ENCODE data around the gene PRKAR1B. TPM values are rescaled to one million over a fixed set of nuclear protein-coding genes. Genes with fewer than 3 reads are reported as not detected.

PRKAR1B gene
- total and polyA plus RNA-seq, 2 donors (not counting 1 experiment from before 2014, with no cell fraction given), result 4.5 to 8.6 TPM

DNA sequence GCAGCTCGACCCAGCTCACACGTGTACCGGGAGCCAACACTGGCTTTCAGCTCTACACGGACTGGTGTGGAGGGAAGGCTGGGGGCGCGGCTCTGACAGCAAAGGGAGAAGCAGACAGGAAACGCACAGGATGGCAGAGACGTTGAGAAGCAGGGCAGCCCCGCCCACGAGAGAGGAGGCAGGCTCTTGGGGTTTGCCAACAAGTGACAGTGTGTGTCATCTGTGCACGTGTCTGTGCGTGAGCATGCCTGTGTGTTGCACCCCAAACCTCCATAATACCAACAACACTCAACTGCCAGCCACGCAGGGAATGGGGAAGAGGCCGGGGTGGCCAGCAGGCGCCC is 143.0 kb downstream of the PRKAR1B start:
- H3K27ac Mint-ChIP-seq, result no peak overlapping the region
- Histone ChIP-seq H3K36me3 (replicated peaks in 1 of 2; ENCODE audit: control extremely low read depth in 1 of 2, control insufficient read depth in 1 of 2, extremely low read depth in 1 of 2, insufficient read depth in 2 of 2, low read length in 1 of 2) (no peaks in the 10 kb centered on the region), H3K4me3 (ENCODE audit: control extremely low read depth in 1 of 5, extremely low read depth in 1 of 5, insufficient read depth in 1 of 5, low read depth in 2 of 5, low read length in 4 of 5) (no peak overlapping the region)

DNA sequence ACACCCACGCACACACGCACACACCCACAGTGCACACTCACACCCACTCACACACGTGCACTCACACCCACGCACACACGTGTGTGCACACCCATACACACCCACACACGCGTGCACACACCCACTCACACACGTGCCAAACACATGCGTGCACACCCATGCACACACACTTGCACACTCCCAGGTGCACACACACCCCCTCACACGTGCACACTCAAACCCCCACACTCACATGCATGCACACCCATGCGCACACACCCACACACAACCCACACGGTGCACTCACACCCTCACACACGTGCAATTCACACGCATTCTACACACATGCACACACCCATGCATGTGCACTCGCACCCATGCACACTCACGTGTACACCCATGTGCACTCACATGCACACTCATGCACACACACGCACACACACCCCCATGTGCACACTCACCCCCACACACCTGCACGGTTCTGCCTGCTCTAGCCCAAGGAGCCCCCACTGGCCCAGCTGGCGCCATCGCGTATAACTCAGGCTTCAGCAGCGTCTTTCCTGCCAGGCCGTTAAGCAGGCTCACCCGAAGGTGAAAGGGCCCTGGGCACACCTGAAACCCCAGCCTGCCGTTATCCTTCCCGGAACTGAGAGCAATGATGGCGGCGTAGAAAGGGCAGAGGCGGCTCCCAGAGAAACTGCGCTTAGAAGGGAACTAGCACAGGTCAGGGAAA is 143.5 kb downstream of the PRKAR1B start:
- DNase-seq (no peak), ATAC-seq (ENCODE audit: low read depth) (peak; percentile 10)
- CTCF ChIA-PET, result no interaction called here
- no peaks in the 10 kb centered on the region for H3K4me1 ChIP-seq (ENCODE audit: control insufficient read depth in 2 of 2, insufficient read depth in 2 of 2, low read length in 2 of 2)
- H3K9ac ChIP-seq (ENCODE audit: low read length), result no peak overlapping the region
- H3K4me3 ChIP-seq (ENCODE audit: control extremely low read depth in 1 of 5, extremely low read depth in 1 of 5, insufficient read depth in 1 of 5, low read depth in 2 of 5, low read length in 4 of 5), result no peak overlapping the region
- no peak overlapping the region for H3K27ac ChIP-seq (ENCODE audit: low read length in 2 of 2)
- 89% methylated on average over 29 of the region's 30 CpGs for WGBS (ENCODE audit: insufficient coverage)
- H3K27me3 Mint-ChIP-seq, result no peaks in the 10 kb centered on the region
- H3K27ac Mint-ChIP-seq, result peak overlapping the region; percentile 24
- no peak overlapping the region for H3K4me3 Mint-ChIP-seq
- no peaks in the 10 kb centered on the region for H3K27me3 ChIP-seq (replicated peaks in 1 of 4; ENCODE audit: control extremely low read depth in 1 of 4, control insufficient read depth in 3 of 4, insufficient read depth in 4 of 4, low read length in 3 of 4)
- intact Hi-C loops (cut with micrococcal nuclease), result no loop called here
- H4K20me1 ChIP-seq (ENCODE audit: control insufficient read depth, insufficient read depth, low read length, poor library complexity, severe bottlenecking), result no peaks in the 10 kb centered on the region
- H3K9me3 ChIP-seq (ENCODE audit: control extremely low read depth in 1 of 3, control insufficient read depth in 2 of 3, insufficient read depth in 1 of 3, low read length in 2 of 3), result peaks cover 0 to 24% (median 0%) of the 10 kb centered on the region in 3 donors
- TF ChIP-seq, protein P1, sequence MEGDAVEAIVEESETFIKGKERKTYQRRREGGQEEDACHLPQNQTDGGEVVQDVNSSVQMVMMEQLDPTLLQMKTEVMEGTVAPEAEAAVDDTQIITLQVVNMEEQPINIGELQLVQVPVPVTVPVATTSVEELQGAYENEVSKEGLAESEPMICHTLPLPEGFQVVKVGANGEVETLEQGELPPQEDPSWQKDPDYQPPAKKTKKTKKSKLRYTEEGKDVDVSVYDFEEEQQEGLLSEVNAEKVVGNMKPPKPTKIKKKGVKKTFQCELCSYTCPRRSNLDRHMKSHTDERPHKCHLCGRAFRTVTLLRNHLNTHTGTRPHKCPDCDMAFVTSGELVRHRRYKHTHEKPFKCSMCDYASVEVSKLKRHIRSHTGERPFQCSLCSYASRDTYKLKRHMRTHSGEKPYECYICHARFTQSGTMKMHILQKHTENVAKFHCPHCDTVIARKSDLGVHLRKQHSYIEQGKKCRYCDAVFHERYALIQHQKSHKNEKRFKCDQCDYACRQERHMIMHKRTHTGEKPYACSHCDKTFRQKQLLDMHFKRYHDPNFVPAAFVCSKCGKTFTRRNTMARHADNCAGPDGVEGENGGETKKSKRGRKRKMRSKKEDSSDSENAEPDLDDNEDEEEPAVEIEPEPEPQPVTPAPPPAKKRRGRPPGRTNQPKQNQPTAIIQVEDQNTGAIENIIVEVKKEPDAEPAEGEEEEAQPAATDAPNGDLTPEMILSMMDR (IDR thresholded peaks at IDR 0.05), result no peak
- no peak for TF ChIP-seq EZH2 (IDR thresholded peaks at IDR 0.05; ENCODE audit: borderline replicate concordance, insufficient read depth, low read depth, low read length, poor library complexity, severe bottlenecking)
- peaks cover 4% of the 10 kb centered on the region for H3K9me3 Mint-ChIP-seq (ENCODE audit: insufficient read depth)
- POLR2A ChIA-PET, result no interaction called here
- H3K79me2 ChIP-seq (ENCODE audit: control insufficient read depth, insufficient read depth, low read length), result no peaks in the 10 kb centered on the region
- H2AFZ ChIP-seq (ENCODE audit: insufficient read depth, low read depth, low read length, poor library complexity, severe bottlenecking), result no peak overlapping the region
- H3K4me2 ChIP-seq (replicated peaks; ENCODE audit: low read depth, low read length, poor library complexity, severe bottlenecking), result no peak overlapping the region
- no peaks in the 10 kb centered on the region for H3K36me3 ChIP-seq (replicated peaks in 1 of 2; ENCODE audit: control extremely low read depth in 1 of 2, control insufficient read depth in 1 of 2, extremely low read depth in 1 of 2, insufficient read depth in 2 of 2, low read length in 1 of 2)
- peaks cover 2% of the 10 kb centered on the region for H3K4me1 Mint-ChIP-seq

More for the DNA sequence above, 143.0 kb downstream of the PRKAR1B start:
- Histone ChIP-seq H4K20me1 (ENCODE audit: control insufficient read depth, insufficient read depth, low read length, poor library complexity, severe bottlenecking) (no peaks in the 10 kb centered on the region), H3K4me1 (ENCODE audit: control insufficient read depth in 2 of 2, insufficient read depth in 2 of 2, low read length in 2 of 2) (no peaks in the 10 kb centered on the region), H3K9me3 (ENCODE audit: control extremely low read depth in 1 of 3, control insufficient read depth in 2 of 3, insufficient read depth in 1 of 3, low read length in 2 of 3) (peaks cover 0 to 24% (median 0%) of the 10 kb centered on the region in 3 donors), H3K9ac (ENCODE audit: low read length) (no peak overlapping the region), H3K27ac (ENCODE audit: low read length in 2 of 2) (no peak overlapping the region), H3K79me2 (ENCODE audit: control insufficient read depth, insufficient read depth, low read length) (no peaks in the 10 kb centered on the region), H2AFZ (ENCODE audit: insufficient read depth, low read depth, low read length, poor library complexity, severe bottlenecking) (no peak overlapping the region), H3K4me2 (replicated peaks; ENCODE audit: low read depth, low read length, poor library complexity, severe bottlenecking) (no peak overlapping the region), H3K27me3 (replicated peaks in 1 of 4; ENCODE audit: control extremely low read depth in 1 of 4, control insufficient read depth in 3 of 4, insufficient read depth in 4 of 4, low read length in 3 of 4) (no peaks in the 10 kb centered on the region)
- peaks cover 2% of the 10 kb centered on the region for H3K4me1 Mint-ChIP-seq
- peak; percentile 28 for ATAC-seq (ENCODE audit: low read depth)
- DNase-seq, result no peak
- 36% methylated on average over 14 of the region's 15 CpGs for WGBS (ENCODE audit: insufficient coverage)
- no peak overlapping the region for H3K4me3 Mint-ChIP-seq
- H3K9me3 Mint-ChIP-seq (ENCODE audit: insufficient read depth), result peaks cover 8% of the 10 kb centered on the region
- ChIA-PET CTCF (no interaction called here), POLR2A (no interaction called here)
- intact Hi-C loops (cut with micrococcal nuclease), result no loop called here
- H3K27me3 Mint-ChIP-seq, result no peaks in the 10 kb centered on the region
- TF ChIP-seq EZH2 (IDR thresholded peaks at IDR 0.05; ENCODE audit: borderline replicate concordance, insufficient read depth, low read depth, low read length, poor library complexity, severe bottlenecking), result no peak
- TF ChIP-seq, protein P1 (IDR thresholded peaks at IDR 0.05), result no peak

Measured in B cell (primary cell).